Type B pancreatic cell (in vitro differentiated cells): ENCODE data around the gene TEX11. TPM values are rescaled to one million over a fixed set of nuclear protein-coding genes. Genes with fewer than 3 reads are reported as not detected.
"Not testable (repeated sequence)": the region's sequence is repeated elsewhere in the genome, so short reads cannot be mapped to it uniquely, and the experiment has no call there.

Experiments used
- DNase-seq: peaks from one replicate; pipeline ENCODE4 v3.0.0; 2021; ENCODE audit warnings: mixed read lengths; ENCODE audit not compliant: unreplicated experiment; ENCODE audit errors: extremely low spot score
- H3K27ac Mint-ChIP-seq: 2 replicates; pipeline ENCODE4 v1.8.0; 2021; ENCODE audit warnings: mild to moderate bottlenecking, mixed read lengths
- H3K27me3 Mint-ChIP-seq: 2 replicates; pipeline ENCODE4 v1.8.0; 2021; ENCODE audit warnings: mixed read lengths
- H3K36me3 Mint-ChIP-seq: 2 replicates; pipeline ENCODE4 v1.8.0; 2021; ENCODE audit warnings: mixed read lengths
- H3K4me1 Mint-ChIP-seq: one replicate; pipeline ENCODE4 v1.8.0; 2021; ENCODE audit warnings: mixed read lengths; ENCODE audit not compliant: unreplicated experiment
- H3K4me3 Mint-ChIP-seq: 2 replicates; pipeline ENCODE4 v1.8.0; 2021; ENCODE audit warnings: mild to moderate bottlenecking, mixed read lengths
- H3K9me3 Mint-ChIP-seq: 2 replicates; pipeline ENCODE4 v1.8.0; 2021; ENCODE audit warnings: mixed read lengths
- total RNA-seq: library from RNA; stranded (reverse); gene quantifications from 2 replicates; pipeline ENCODE4 v1.2.1, GENCODE V29; 2021; ENCODE audit warnings: low replicate concordance
- TF ChIP-seq, protein P1 (sequence below): fragments of 200-600 bp; sonication (generic); conservative IDR thresholded peaks from 2 replicates; pipeline ENCODE4 v1.5.0; 2021; ENCODE audit warnings: antibody characterized with exemption, mild to moderate bottlenecking

Gene TEX11
- total RNA-seq, 1 donor from 2014 or later, result not detected

DNA sequence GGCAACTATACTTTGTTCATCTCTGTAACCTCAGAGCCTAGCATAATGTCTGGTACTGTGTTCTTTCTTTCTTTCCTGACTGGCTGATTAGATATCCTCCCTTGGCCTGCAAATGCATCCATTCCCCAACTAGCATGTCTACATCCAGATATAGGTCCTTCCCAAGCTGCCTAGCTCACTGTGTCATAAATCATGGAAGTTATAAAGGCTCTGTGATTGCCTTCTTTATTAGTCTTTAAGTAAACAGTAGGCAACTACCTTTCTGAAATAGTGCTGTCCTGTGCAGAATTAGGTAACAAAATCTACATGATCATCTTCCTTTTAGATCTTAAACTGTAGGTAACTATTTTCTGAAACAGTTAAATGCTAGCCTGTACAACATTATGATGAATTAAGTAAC, 239.4 kb downstream of the TEX11 start:
- no peaks in the 10 kb centered on the region for H3K27me3 Mint-ChIP-seq
- H3K9me3 Mint-ChIP-seq, result no peaks in the 10 kb centered on the region
- no peak overlapping the region for H3K4me3 Mint-ChIP-seq
- H3K36me3 Mint-ChIP-seq, result no peaks in the 10 kb centered on the region
- TF ChIP-seq, protein P1, sequence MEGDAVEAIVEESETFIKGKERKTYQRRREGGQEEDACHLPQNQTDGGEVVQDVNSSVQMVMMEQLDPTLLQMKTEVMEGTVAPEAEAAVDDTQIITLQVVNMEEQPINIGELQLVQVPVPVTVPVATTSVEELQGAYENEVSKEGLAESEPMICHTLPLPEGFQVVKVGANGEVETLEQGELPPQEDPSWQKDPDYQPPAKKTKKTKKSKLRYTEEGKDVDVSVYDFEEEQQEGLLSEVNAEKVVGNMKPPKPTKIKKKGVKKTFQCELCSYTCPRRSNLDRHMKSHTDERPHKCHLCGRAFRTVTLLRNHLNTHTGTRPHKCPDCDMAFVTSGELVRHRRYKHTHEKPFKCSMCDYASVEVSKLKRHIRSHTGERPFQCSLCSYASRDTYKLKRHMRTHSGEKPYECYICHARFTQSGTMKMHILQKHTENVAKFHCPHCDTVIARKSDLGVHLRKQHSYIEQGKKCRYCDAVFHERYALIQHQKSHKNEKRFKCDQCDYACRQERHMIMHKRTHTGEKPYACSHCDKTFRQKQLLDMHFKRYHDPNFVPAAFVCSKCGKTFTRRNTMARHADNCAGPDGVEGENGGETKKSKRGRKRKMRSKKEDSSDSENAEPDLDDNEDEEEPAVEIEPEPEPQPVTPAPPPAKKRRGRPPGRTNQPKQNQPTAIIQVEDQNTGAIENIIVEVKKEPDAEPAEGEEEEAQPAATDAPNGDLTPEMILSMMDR, result no peak
- H3K4me1 Mint-ChIP-seq, result no peaks in the 10 kb centered on the region
- no peak for DNase-seq
- H3K27ac Mint-ChIP-seq, result no peak overlapping the region

- Mint-ChIP-seq H3K27me3 (no peaks in the 10 kb centered on the region), H3K36me3 (no peaks in the 10 kb centered on the region), H3K4me3 (no peak overlapping the region), H3K4me1 (no peaks in the 10 kb centered on the region), H3K27ac (no peak overlapping the region), H3K9me3 (no peaks in the 10 kb centered on the region)
- TF ChIP-seq, protein P1, result peak; percentile 60
- DNase-seq, result no peak
These were observed 243.8 kb downstream of the TEX11 start for GRCh38 chrX:70664726-70665125.

DNA sequence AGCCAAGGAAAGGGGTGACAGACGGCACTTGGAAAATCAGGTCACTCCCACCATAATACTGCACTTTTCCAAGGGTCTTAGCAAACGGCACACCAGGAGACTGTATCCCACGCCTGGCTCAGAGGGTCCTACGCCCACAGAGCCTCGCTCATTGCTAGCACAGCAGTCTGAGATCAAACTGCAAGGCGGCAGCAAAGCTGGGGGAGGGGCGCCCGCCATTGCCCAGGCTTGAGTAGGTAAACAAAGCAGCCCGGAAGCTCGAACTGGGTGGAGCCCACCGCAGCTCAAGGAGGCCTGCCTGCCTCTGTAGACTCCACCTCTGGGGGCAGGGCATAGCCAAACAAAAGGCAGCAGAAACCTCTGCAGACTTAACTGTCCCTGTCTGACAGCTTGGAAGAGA, 247.4 kb downstream of the TEX11 start:
- H3K27me3 Mint-ChIP-seq, H3K36me3 Mint-ChIP-seq, H3K27ac Mint-ChIP-seq, DNase-seq, H3K9me3 Mint-ChIP-seq, H3K4me3 Mint-ChIP-seq, H3K4me1 Mint-ChIP-seq: not testable (repeated sequence)

DNA sequence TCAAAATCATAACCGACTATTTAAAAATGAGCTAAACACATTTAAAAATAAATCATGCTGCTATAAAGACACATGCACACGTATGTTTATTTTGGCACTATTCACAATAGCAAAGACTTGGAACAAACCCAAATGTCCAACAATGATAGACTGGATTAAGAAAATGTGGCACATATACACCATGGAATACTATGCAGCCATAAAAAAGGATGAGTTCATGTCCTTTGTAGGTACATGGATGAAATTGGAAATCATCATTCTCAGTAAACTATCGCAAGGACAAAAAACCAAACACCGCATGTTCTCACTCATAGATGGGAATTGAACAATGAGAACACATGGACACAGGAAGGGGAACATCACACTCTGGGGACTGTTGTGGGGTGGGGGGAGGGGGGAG, 251.0 kb downstream of the TEX11 start:
- not testable (repeated sequence) for H3K4me3 Mint-ChIP-seq, H3K36me3 Mint-ChIP-seq, DNase-seq, H3K27me3 Mint-ChIP-seq, H3K4me1 Mint-ChIP-seq, H3K27ac Mint-ChIP-seq, H3K9me3 Mint-ChIP-seq

DNA sequence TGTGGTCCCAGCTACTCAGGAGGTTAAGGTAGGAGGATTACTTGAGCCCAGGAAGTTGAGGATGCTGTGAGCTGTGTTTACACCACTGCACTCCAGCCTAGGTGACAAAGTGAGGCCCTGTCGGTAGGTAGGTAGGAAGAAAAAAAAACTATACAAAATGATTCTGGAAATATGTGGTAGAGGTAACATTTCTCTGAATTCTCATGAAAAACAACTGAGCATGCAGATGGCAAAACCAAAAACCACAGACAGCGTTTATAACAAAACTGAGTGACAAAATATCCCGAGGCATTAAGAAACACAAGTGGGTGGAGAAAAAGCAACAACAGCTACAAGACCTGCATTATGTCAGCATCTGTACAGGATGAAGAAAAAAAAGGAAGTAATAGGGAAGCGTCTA, 252.2 kb downstream of the TEX11 start:
- H3K4me3 Mint-ChIP-seq, result no peak overlapping the region
- H3K27me3 Mint-ChIP-seq, result no peaks in the 10 kb centered on the region
- H3K9me3 Mint-ChIP-seq, result no peaks in the 10 kb centered on the region
- H3K4me1 Mint-ChIP-seq, result no peaks in the 10 kb centered on the region
- no peak for DNase-seq
- TF ChIP-seq, protein P1, result no peak
- no peak overlapping the region for H3K27ac Mint-ChIP-seq
- no peaks in the 10 kb centered on the region for H3K36me3 Mint-ChIP-seq

DNA sequence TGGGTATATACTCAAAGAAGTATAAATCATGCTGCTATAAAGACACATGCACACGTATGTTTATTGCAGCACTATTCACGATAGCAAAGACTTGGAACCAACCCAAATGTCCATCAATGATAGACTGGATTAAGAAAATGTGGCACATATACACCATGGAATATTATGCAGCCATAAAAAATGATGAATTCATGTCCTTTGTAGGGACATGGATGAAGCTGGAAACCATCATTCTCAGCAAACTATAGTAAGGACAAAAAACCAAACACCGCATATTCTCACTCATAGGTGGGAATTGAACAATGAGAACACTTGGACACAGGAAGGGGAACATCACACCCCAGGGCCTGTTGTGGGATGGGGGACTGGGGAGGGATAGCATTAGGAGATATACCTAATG, 260.6 kb downstream of the TEX11 start:
- not testable (repeated sequence) for H3K36me3 Mint-ChIP-seq, H3K4me1 Mint-ChIP-seq, DNase-seq, H3K27me3 Mint-ChIP-seq, H3K27ac Mint-ChIP-seq, H3K4me3 Mint-ChIP-seq
- peaks cover 10% of the 10 kb centered on the region for H3K9me3 Mint-ChIP-seq

DNA sequence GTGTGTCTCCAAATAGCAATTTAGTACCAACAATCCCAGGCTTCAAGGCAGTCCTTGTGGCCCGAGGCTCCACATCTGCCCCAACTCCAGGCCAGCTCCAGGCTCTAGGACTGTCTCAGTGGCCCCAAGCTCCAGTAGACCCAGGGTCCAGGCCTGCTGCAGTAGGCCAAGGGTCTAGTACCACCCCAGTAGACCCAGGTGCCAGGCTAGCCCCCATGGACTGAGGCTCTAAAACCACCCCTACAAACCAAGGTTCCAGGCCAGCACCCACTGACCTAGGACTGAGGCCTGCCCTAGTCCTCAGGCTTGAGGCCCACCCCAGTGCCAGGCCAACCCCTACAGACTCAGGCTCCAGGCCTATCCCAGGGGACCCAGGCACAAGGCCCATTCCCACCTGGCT, 272.3 kb downstream of the TEX11 start:
- Mint-ChIP-seq H3K4me3 (no peak overlapping the region), H3K27me3 (no peaks in the 10 kb centered on the region), H3K4me1 (no peaks in the 10 kb centered on the region), H3K36me3 (no peaks in the 10 kb centered on the region), H3K9me3 (peaks cover 4% of the 10 kb centered on the region), H3K27ac (no peak overlapping the region)
- DNase-seq, result no peak
- TF ChIP-seq, protein P1, result no peak
